Prostate gland (tissue), 2 donors: ENCODE measurements around the gene IWS1. TPM values are rescaled to one million over a fixed set of nuclear protein-coding genes. Genes with fewer than 3 reads are reported as not detected.
"Not testable (repeated sequence)": the region's sequence is repeated elsewhere in the genome, so short reads cannot be mapped to it uniquely, and the experiment has no call there.

Experiments
- DNase-seq: peaks from one replicate; pipeline ENCODE4 v3.0.0-alpha.2; 2019; ENCODE audit warnings: low spot score
- H3K27ac ChIP-seq, 2 donors: fragments of 200-600 bp; sonication (generic); 2 replicates each; pipeline ENCODE4 v1.5.1; 2017 to 2019
- H3K27me3 ChIP-seq: fragments of 200-600 bp; sonication (generic); replicated peaks from 2 replicates; pipeline ENCODE4 v1.5.1; 2019; ENCODE audit not compliant: insufficient read depth
- H3K36me3 ChIP-seq, 2 donors: fragments of 200-600 bp; sonication (generic); 1 replicate in 1 of 2; 2 replicates in 1 of 2; pipeline versions ENCODE4 v1.5.1 to v1.8.1; 2017 to 2019
- H3K4me1 ChIP-seq: fragments of 200-600 bp; sonication (generic); replicated peaks from 2 replicates; pipeline ENCODE4 v1.5.1; 2019
- H3K4me3 ChIP-seq, 2 donors: fragments of 200-600 bp; sonication (generic); 2 replicates each; pipeline ENCODE4 v1.5.1; 2017 to 2019
- H3K9me3 ChIP-seq: fragments of 200-600 bp; sonication (generic); 2 replicates; pipeline ENCODE4 v1.5.1; 2017
- POLR2A ChIP-seq: fragments of 450-650 bp; IDR thresholded peaks from one replicate; pipeline ENCODE4 v1.6.1; 2016; ENCODE audit warnings: antibody characterized with exemption, mild to moderate bottlenecking
- POLR2AphosphoS5 ChIP-seq: sonication (generic); formaldehyde crosslinking; IDR thresholded peaks from one replicate; pipeline ENCODE4 v1.6.1; 2017; ENCODE audit warnings: antibody characterized with exemption
- WGBS: methylation state at CpG from one replicate; pipeline ENCODE4 v1.1.5; 2018; 5-methylcytosine and 5-hydroxymethylcytosine counted together
- intact Hi-C: fragments of 100-400 bp; cut with DNase I; formaldehyde crosslinking; loops from one replicate; pipeline ENCODE4 v1.14.2; 2022
- total RNA-seq, 2 donors: library from RNA; depleted of rRNA; stranded (reverse); fragments of >200 nt; gene quantifications; one replicate each; pipeline ENCODE4 v1.1.0, GENCODE V29; 2016
- TF ChIP-seq, protein P1 (sequence below), 4 experiments: fragments of 200-600 bp in 2 of 4; fragments of 450-650 bp in 2 of 4; sonication (generic) in 2 of 4; IDR thresholded peaks; 1 replicate in 3 of 4; 2 replicates in 1 of 4; pipeline ENCODE4 v1.5.1; 2016 to 2019; ENCODE audit warnings: antibody characterized with exemption in 4 of 4, mild to moderate bottlenecking in 2 of 4, moderate library complexity in 2 of 4

Gene IWS1
- total RNA-seq, 2 donors from 2014 or later = 36.6 to 42.3 TPM

DNA sequence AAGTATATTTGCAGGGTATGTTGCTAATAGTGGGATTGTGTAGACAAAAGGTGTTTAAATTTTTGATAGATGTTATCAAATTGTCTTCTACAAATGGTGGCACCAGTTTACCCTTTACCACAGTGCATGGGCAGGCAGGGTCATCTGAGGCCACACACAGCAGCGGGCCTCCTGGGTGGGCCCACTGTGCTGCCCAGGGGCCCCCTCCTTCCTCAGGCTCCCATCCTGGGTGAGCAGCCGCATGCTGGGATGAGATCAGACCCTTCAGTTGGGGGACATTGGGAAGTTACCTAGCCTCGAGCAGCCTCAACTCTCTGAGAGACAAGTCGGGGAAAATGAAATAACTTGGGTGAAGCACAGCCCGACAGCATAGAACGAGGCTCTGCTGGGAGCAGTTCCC, 18.9 kb upstream of the IWS1 start:
- WGBS = 74% methylated on average over 6 of the region's 6 CpGs

GRCh38 chr2:127543013-127543501, 16.8 kb upstream of the IWS1 start:
- H3K4me3 ChIP-seq, H3K36me3 ChIP-seq, H3K27me3 ChIP-seq, intact Hi-C loops, H3K9me3 ChIP-seq, H3K4me1 ChIP-seq: not testable (repeated sequence)
- 34% methylated on average over 8 of the region's 8 CpGs for WGBS
- peak; percentile 78 for TF ChIP-seq POLR2AphosphoS5
- DNase-seq = peak; percentile 36
- peak overlapping the region; percentile 59 to 66 for H3K27ac ChIP-seq

More for the DNA sequence above, 18.9 kb upstream of the IWS1 start:
- H3K36me3 ChIP-seq = no peaks in the 10 kb centered on the region
- H3K9me3 ChIP-seq = no peaks in the 10 kb centered on the region
- intact Hi-C loops = no loop called here
- H3K27me3 ChIP-seq = no peaks in the 10 kb centered on the region
- no peak overlapping the region for H3K27ac ChIP-seq
- no peak overlapping the region for H3K4me3 ChIP-seq
- TF ChIP-seq POLR2A (no peak), POLR2AphosphoS5 (no peak)
- TF ChIP-seq, protein P1, sequence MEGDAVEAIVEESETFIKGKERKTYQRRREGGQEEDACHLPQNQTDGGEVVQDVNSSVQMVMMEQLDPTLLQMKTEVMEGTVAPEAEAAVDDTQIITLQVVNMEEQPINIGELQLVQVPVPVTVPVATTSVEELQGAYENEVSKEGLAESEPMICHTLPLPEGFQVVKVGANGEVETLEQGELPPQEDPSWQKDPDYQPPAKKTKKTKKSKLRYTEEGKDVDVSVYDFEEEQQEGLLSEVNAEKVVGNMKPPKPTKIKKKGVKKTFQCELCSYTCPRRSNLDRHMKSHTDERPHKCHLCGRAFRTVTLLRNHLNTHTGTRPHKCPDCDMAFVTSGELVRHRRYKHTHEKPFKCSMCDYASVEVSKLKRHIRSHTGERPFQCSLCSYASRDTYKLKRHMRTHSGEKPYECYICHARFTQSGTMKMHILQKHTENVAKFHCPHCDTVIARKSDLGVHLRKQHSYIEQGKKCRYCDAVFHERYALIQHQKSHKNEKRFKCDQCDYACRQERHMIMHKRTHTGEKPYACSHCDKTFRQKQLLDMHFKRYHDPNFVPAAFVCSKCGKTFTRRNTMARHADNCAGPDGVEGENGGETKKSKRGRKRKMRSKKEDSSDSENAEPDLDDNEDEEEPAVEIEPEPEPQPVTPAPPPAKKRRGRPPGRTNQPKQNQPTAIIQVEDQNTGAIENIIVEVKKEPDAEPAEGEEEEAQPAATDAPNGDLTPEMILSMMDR (IDR thresholded peaks at IDR 0.05) = no peak
- no peak for DNase-seq
- no peaks in the 10 kb centered on the region for H3K4me1 ChIP-seq

DNA sequence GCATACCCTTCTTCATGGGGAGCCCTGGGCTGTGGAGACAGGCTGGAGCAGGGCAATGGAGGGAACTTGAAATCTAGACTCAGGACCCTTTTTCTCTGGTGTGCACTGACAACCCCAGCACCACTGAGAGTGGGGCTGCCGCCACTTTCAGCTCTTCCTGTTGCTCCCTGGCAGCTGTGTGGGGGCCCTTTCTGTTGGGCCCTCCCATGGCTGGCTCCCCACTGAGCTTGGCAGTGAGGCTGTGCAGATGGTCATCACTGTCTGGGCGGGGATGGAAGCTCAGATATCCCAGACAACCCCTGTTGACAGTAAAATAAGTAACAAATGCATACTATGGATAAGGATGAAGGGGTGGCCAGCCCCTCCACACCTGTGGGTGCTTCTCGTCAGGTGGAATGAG, 15.9 kb upstream of the IWS1 start:
- H3K4me1 ChIP-seq = no peaks in the 10 kb centered on the region
- no peak overlapping the region for H3K4me3 ChIP-seq
- H3K27me3 ChIP-seq = no peaks in the 10 kb centered on the region
- no peaks in the 10 kb centered on the region for H3K36me3 ChIP-seq
- H3K9me3 ChIP-seq = no peaks in the 10 kb centered on the region
- no peak overlapping the region for H3K27ac ChIP-seq
- 97% methylated on average over 3 of the region's 3 CpGs for WGBS
- DNase-seq = no peak
- intact Hi-C loops = no loop called here
- no peak for TF ChIP-seq POLR2AphosphoS5
- TF ChIP-seq POLR2A = no peak
- TF ChIP-seq, protein P1 (IDR thresholded peaks at IDR 0.05) = no peak

DNA sequence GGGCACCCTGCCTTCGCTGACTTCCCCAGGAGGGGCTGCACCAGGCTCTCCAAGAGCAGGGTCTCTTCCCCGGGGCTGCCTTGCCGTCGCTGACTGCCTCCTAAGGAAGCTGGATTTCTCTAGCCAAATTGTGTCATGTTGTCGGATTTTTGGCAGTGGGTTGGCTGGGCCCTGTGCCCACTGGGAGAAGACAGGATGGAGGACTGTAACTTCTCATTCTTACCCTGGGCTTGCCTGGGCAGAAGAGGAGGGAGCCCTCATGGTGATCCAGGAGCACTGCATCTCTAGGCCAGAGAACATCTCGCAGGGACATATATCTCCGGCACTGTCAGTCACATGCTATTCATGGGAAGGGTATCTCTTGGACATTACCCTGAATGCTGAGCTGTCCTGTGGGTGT, 15.5 kb upstream of the IWS1 start:
- no peaks in the 10 kb centered on the region for H3K4me1 ChIP-seq
- no peaks in the 10 kb centered on the region for H3K36me3 ChIP-seq
- DNase-seq = peak; percentile 29
- intact Hi-C loops = no loop called here
- H3K9me3 ChIP-seq = no peaks in the 10 kb centered on the region
- H3K27ac ChIP-seq = no peak overlapping the region
- H3K4me3 ChIP-seq = no peak overlapping the region
- no peak for TF ChIP-seq POLR2AphosphoS5
- TF ChIP-seq POLR2A = no peak
- TF ChIP-seq, protein P1 (IDR thresholded peaks at IDR 0.05) = no peak
- H3K27me3 ChIP-seq = no peaks in the 10 kb centered on the region
- 53% methylated on average over 7 of the region's 7 CpGs for WGBS

- H3K4me1 ChIP-seq = no peaks in the 10 kb centered on the region
- no peaks in the 10 kb centered on the region for H3K36me3 ChIP-seq
- no peak overlapping the region for H3K27ac ChIP-seq
- H3K4me3 ChIP-seq = no peak overlapping the region
- no peaks in the 10 kb centered on the region for H3K27me3 ChIP-seq
- TF ChIP-seq POLR2AphosphoS5 (no peak), POLR2A (no peak)
- TF ChIP-seq, protein P1 (IDR thresholded peaks at IDR 0.05) = no peak
- intact Hi-C loops = no loop called here
- 94% methylated on average over 5 of the region's 5 CpGs for WGBS
- DNase-seq = no peak
- no peaks in the 10 kb centered on the region for H3K9me3 ChIP-seq
Observed at GRCh38 chr2:127537644-127538043, 11.4 kb upstream of the IWS1 start.
